GM10266 (cell line): ENCODE results near the gene TMSB4X.

Experiments
- DNase-seq: peaks from one replicate; pipeline ENCODE4 v3.0.0; 2012; ENCODE audit errors: extremely low spot score
- TF ChIP-seq, protein P1 (sequence below): IDR thresholded peaks from 2 replicates; pipeline ENCODE4 v1.5.1; 2012; ENCODE audit warnings: mild to moderate bottlenecking, low read depth; ENCODE audit not compliant: control insufficient read depth, insufficient read depth; ENCODE audit errors: missing control alignments

Gene TMSB4X

DNA sequence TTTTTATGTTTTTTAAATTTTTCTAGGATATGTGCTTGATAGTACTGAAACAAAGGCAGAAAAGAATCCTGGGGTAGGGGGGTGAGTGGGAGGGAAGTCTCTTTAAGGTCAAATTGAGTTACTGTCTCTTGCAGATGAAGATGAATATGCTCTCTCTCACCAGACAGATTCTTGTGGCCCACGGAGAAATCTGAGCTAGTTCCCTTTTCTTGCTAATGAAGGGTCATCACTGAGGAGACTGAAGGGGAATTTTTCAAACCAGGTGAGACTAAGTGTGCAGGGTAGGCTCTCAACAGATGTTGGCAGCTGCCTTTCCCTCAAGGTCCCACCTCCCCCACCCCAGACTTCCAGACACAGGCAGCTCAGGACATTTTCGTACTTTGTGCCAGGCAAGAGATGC, 48.0 kb downstream of the TMSB4X start:
- TF ChIP-seq, protein P1, sequence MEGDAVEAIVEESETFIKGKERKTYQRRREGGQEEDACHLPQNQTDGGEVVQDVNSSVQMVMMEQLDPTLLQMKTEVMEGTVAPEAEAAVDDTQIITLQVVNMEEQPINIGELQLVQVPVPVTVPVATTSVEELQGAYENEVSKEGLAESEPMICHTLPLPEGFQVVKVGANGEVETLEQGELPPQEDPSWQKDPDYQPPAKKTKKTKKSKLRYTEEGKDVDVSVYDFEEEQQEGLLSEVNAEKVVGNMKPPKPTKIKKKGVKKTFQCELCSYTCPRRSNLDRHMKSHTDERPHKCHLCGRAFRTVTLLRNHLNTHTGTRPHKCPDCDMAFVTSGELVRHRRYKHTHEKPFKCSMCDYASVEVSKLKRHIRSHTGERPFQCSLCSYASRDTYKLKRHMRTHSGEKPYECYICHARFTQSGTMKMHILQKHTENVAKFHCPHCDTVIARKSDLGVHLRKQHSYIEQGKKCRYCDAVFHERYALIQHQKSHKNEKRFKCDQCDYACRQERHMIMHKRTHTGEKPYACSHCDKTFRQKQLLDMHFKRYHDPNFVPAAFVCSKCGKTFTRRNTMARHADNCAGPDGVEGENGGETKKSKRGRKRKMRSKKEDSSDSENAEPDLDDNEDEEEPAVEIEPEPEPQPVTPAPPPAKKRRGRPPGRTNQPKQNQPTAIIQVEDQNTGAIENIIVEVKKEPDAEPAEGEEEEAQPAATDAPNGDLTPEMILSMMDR: no peak
- DNase-seq: no peak

DNA sequence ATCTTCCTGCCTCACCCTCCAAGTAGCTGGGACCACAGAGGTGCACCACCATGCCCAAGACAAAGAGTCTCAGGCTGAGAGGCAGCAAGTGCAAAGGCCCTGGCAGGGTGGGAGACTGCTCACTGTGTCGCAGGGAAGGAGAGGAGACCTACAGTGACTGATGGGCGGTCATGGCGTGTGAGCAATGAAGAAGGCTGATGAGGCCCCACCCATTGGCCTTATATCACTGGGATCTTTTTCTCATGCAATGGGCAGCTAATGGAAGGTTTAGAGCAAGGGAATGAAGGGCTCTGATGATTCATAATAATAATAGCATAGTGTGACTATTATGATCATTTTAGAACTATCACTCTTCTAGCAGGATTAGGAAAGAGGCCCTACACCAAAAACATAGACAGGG, 48.7 kb downstream of the TMSB4X start:
- TF ChIP-seq, protein P1: no peak
- no peak for DNase-seq

DNA sequence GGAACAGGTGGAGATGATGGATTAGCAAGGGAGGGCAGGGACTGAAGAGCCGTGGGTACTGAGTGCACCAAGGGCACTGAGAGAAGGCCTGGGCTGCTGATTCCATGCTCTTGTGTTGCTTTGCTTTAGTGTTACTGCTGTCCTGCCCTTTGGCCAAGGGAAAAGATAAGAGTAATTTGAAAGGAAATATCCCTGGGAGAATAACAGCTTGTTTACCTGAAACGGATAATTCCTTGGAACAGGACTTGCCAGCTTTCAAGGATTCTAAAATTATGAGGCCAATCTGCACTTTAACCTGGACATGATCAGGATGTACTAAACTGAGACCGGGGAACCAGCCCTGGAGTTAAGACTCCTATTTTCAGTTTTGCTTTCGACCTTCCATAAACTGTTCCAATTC, 49.1 kb downstream of the TMSB4X start:
- TF ChIP-seq, protein P1: no peak
- no peak for DNase-seq

DNA sequence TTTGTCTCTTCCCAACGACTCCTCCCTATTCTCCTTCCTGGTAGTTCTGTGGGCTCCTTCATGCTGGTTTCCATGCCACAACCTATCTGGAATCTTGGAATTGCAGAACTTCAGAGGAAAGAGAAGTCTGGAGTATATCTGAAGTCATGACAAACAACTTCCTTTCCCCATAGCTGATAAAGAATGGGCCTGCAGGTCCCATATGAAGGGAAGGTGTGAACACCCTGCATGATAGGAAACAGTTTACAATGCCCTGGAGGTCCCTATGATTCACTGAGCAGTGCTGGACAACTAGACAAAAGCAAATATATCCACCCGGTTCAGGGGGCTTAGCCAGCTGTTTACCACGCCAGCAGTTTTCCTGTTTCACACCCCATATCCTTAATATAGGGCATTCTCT, 50.1 kb downstream of the TMSB4X start:
- DNase-seq: no peak
- TF ChIP-seq, protein P1: no peak
